ENCODE results near the gene TBC1D22A.

- TF ChIP-seq, protein P1, sequence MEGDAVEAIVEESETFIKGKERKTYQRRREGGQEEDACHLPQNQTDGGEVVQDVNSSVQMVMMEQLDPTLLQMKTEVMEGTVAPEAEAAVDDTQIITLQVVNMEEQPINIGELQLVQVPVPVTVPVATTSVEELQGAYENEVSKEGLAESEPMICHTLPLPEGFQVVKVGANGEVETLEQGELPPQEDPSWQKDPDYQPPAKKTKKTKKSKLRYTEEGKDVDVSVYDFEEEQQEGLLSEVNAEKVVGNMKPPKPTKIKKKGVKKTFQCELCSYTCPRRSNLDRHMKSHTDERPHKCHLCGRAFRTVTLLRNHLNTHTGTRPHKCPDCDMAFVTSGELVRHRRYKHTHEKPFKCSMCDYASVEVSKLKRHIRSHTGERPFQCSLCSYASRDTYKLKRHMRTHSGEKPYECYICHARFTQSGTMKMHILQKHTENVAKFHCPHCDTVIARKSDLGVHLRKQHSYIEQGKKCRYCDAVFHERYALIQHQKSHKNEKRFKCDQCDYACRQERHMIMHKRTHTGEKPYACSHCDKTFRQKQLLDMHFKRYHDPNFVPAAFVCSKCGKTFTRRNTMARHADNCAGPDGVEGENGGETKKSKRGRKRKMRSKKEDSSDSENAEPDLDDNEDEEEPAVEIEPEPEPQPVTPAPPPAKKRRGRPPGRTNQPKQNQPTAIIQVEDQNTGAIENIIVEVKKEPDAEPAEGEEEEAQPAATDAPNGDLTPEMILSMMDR (IDR thresholded peaks at IDR 0.05), result no peak
- TF ChIP-seq EZH2 (IDR thresholded peaks at IDR 0.05), result no peak
Observed at GRCh38 chr22:47044722-47045535, 282.5 kb downstream of the TBC1D22A start.

All from neural progenitor cell (in vitro differentiated cells).